ENCODE results near the gene PKDCC.
"Not testable (repeated sequence)": the region's sequence is repeated elsewhere in the genome, so short reads cannot be mapped to it uniquely, and the experiment has no call there.

The PKDCC gene

GRCh38 chr2:42067001-42067400 lies 19.2 kb downstream of the PKDCC start:
- not testable (repeated sequence) for DNase-seq

GRCh38 chr2:42067521-42067920 lies 19.7 kb downstream of the PKDCC start:
- DNase-seq: no peak

- no peak for DNase-seq
Observed at GRCh38 chr2:42068571-42069178, 20.9 kb downstream of the PKDCC start.

- no peak for DNase-seq
Observed at GRCh38 chr2:42069568-42069967, 21.7 kb downstream of the PKDCC start.

GRCh38 chr2:42071791-42072190 lies 24.0 kb downstream of the PKDCC start:
- DNase-seq: no peak

GRCh38 chr2:42072349-42073118 lies 24.7 kb downstream of the PKDCC start:
- DNase-seq: no peak

- no peak for DNase-seq
Observed at GRCh38 chr2:42073739-42074503, 26.1 kb downstream of the PKDCC start.

GRCh38 chr2:42074661-42075060 lies 26.8 kb downstream of the PKDCC start:
- no peak for DNase-seq

- DNase-seq: no peak
Observed at GRCh38 chr2:42076357-42077225, 28.8 kb downstream of the PKDCC start.

GRCh38 chr2:42077343-42077742 lies 29.5 kb downstream of the PKDCC start:
- no peak for DNase-seq

GRCh38 chr2:42079737-42080287 lies 32.0 kb downstream of the PKDCC start:
- DNase-seq: no peak

GRCh38 chr2:42081151-42081550 lies 33.3 kb downstream of the PKDCC start:
- not testable (repeated sequence) for DNase-seq

GRCh38 chr2:42082016-42082415 lies 34.2 kb downstream of the PKDCC start:
- DNase-seq: no peak

GRCh38 chr2:42084231-42084671 lies 36.4 kb downstream of the PKDCC start:
- DNase-seq: no peak

- DNase-seq: not testable (repeated sequence)
Observed at GRCh38 chr2:42085070-42085469, 37.2 kb downstream of the PKDCC start.

GRCh38 chr2:42085706-42086487 lies 38.1 kb downstream of the PKDCC start:
- no peak for DNase-seq

GRCh38 chr2:42086500-42086953 lies 38.7 kb downstream of the PKDCC start:
- DNase-seq: peak; percentile 71

- DNase-seq: no peak
Observed at GRCh38 chr2:42087137-42087856, 39.5 kb downstream of the PKDCC start.

GRCh38 chr2:42087857-42088195 lies 40.0 kb downstream of the PKDCC start:
- DNase-seq: no peak

GRCh38 chr2:42089340-42089925 lies 41.6 kb downstream of the PKDCC start:
- peak; percentile 74 for DNase-seq

All from CD4-positive, alpha-beta T cell treated with Interleukin-17A for 1 hour (primary cell).